Ishikawa (cell line): ENCODE data around the gene HSD3B2.

ENCODE experiments used
- CEBPB ChIP-seq: IDR thresholded peaks from 2 replicates; pipeline ENCODE4 v1.6.1; 2012
- CREB1 ChIP-seq: IDR thresholded peaks from 2 replicates; pipeline ENCODE4 v1.6.1; 2012; ENCODE audit warnings: low read depth
- EGR1 ChIP-seq: IDR thresholded peaks from 2 replicates; pipeline ENCODE4 v1.6.1; 2012
- EP300 ChIP-seq: IDR thresholded peaks from 2 replicates; pipeline ENCODE4 v1.6.1; 2012; ENCODE audit warnings: borderline replicate concordance
- FOXM1 ChIP-seq: IDR thresholded peaks from 2 replicates; pipeline ENCODE4 v1.6.1; 2012; ENCODE audit warnings: low read depth, borderline replicate concordance
- NFIC ChIP-seq: IDR thresholded peaks from 2 replicates; pipeline ENCODE4 v1.6.1; 2012
- RAD21 ChIP-seq: IDR thresholded peaks from 2 replicates; pipeline ENCODE4 v1.6.1; 2012; ENCODE audit warnings: low read depth
- TAF1 ChIP-seq: IDR thresholded peaks from 2 replicates; pipeline ENCODE4 v1.6.1; 2012; ENCODE audit warnings: low read depth, mild to moderate bottlenecking
- TCF12 ChIP-seq: IDR thresholded peaks from 2 replicates; pipeline ENCODE4 v1.6.1; 2012; ENCODE audit warnings: low read depth
- YY1 ChIP-seq: IDR thresholded peaks from 2 replicates; pipeline ENCODE4 v1.6.1; 2012; ENCODE audit warnings: low read depth
- ZBTB7A ChIP-seq: IDR thresholded peaks from 2 replicates; pipeline ENCODE4 v1.6.1; 2012; ENCODE audit warnings: low read depth
- TF ChIP-seq, protein P1 (sequence below): IDR thresholded peaks from 2 replicates; pipeline ENCODE4 v1.6.1; 2012; ENCODE audit warnings: low read depth, mild to moderate bottlenecking
- TF ChIP-seq, protein P2 (sequence below): IDR thresholded peaks from 2 replicates; pipeline ENCODE4 v1.6.1; 2012

DNA sequence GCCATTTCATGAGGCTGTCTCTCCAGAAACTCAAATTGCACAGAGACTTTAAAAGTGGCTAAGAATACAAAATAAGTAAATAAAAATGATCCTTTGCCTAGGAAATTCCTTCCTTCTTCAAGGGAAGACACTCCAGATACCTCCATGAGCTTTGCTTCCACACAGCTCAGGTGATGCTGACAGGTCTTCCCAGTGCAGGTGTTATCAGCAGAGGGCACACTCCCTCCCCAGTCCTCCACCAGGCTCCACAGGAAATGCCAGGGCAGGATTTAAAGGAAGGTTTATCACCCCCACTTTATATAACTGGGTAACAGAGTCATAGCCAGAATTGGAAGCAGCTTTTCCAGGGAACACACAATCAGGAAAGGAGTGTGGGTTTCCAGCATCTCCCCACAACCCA lies 5.7 kb downstream of the HSD3B2 start:
- TF ChIP-seq EP300: no peak
- no peak for TF ChIP-seq CEBPB
- no peak for TF ChIP-seq TCF12
- TF ChIP-seq YY1: no peak
- no peak for TF ChIP-seq TAF1
- TF ChIP-seq, protein P1, sequence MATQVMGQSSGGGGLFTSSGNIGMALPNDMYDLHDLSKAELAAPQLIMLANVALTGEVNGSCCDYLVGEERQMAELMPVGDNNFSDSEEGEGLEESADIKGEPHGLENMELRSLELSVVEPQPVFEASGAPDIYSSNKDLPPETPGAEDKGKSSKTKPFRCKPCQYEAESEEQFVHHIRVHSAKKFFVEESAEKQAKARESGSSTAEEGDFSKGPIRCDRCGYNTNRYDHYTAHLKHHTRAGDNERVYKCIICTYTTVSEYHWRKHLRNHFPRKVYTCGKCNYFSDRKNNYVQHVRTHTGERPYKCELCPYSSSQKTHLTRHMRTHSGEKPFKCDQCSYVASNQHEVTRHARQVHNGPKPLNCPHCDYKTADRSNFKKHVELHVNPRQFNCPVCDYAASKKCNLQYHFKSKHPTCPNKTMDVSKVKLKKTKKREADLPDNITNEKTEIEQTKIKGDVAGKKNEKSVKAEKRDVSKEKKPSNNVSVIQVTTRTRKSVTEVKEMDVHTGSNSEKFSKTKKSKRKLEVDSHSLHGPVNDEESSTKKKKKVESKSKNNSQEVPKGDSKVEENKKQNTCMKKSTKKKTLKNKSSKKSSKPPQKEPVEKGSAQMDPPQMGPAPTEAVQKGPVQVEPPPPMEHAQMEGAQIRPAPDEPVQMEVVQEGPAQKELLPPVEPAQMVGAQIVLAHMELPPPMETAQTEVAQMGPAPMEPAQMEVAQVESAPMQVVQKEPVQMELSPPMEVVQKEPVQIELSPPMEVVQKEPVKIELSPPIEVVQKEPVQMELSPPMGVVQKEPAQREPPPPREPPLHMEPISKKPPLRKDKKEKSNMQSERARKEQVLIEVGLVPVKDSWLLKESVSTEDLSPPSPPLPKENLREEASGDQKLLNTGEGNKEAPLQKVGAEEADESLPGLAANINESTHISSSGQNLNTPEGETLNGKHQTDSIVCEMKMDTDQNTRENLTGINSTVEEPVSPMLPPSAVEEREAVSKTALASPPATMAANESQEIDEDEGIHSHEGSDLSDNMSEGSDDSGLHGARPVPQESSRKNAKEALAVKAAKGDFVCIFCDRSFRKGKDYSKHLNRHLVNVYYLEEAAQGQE: no peak
- TF ChIP-seq NFIC: no peak
- TF ChIP-seq RAD21: no peak
- TF ChIP-seq, protein P2, sequence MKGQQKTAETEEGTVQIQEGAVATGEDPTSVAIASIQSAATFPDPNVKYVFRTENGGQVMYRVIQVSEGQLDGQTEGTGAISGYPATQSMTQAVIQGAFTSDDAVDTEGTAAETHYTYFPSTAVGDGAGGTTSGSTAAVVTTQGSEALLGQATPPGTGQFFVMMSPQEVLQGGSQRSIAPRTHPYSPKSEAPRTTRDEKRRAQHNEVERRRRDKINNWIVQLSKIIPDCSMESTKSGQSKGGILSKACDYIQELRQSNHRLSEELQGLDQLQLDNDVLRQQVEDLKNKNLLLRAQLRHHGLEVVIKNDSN: no peak
- no peak for TF ChIP-seq CREB1
- TF ChIP-seq FOXM1: no peak
- TF ChIP-seq ZBTB7A: no peak
- TF ChIP-seq EGR1: no peak
